ENCODE measurements around the gene CACNA1S. TPM values are rescaled to one million over a fixed set of nuclear protein-coding genes. Genes with fewer than 3 reads are reported as not detected.

The CACNA1S gene
- total and polyA plus RNA-seq, 2 donors = 0.05 to 0.09 TPM

GRCh38 chr1:201065686-201066085 lies 46.5 kb downstream of the CACNA1S start:
- Histone ChIP-seq H3K4me3 (ENCODE audit: low read length in 2 of 2) (no peak overlapping the region), H3K27ac (ENCODE audit: low read depth in 1 of 2, low read length in 1 of 2) (no peak overlapping the region), H3K27me3 (ENCODE audit: control insufficient read depth in 2 of 2, insufficient read depth in 1 of 2, low read length in 1 of 2) (peaks cover 2 to 3% of the 10 kb centered on the region in 2 donors), H3K9me3 (ENCODE audit: control insufficient read depth in 2 of 2, insufficient read depth in 1 of 2, low read length in 1 of 2) (no peaks in the 10 kb centered on the region), H3K4me1 (ENCODE audit: control insufficient read depth in 2 of 2, insufficient read depth in 2 of 2, low read length in 2 of 2) (no peaks in the 10 kb centered on the region), H3K36me3 (ENCODE audit: control insufficient read depth in 2 of 2, insufficient read depth in 2 of 2, low read length in 1 of 2) (no peaks in the 10 kb centered on the region)
- WGBS = 81% methylated on average over 10 of the region's 10 CpGs
- DNase-seq (ENCODE audit: low read depth in 6 of 9, low spot score in 9 of 9) = no peak

- Histone ChIP-seq H3K4me1 (ENCODE audit: control insufficient read depth in 2 of 2, insufficient read depth in 2 of 2, low read length in 2 of 2) (no peaks in the 10 kb centered on the region), H3K36me3 (ENCODE audit: control insufficient read depth in 2 of 2, insufficient read depth in 2 of 2, low read length in 1 of 2) (no peaks in the 10 kb centered on the region), H3K27me3 (ENCODE audit: control insufficient read depth in 2 of 2, insufficient read depth in 1 of 2, low read length in 1 of 2) (peaks cover 2 to 3% of the 10 kb centered on the region in 2 donors), H3K9me3 (ENCODE audit: control insufficient read depth in 2 of 2, insufficient read depth in 1 of 2, low read length in 1 of 2) (no peaks in the 10 kb centered on the region), H3K4me3 (ENCODE audit: low read length in 2 of 2) (no peak overlapping the region), H3K27ac (ENCODE audit: low read depth in 1 of 2, low read length in 1 of 2) (no peak overlapping the region)
- 86% methylated on average over 8 of the region's 8 CpGs for WGBS
- DNase-seq (ENCODE audit: low read depth in 6 of 9, low spot score in 9 of 9) = no peak
Measured at GRCh38 chr1:201064806-201065205, 47.4 kb downstream of the CACNA1S start.

GRCh38 chr1:201063145-201063544 lies 49.1 kb downstream of the CACNA1S start:
- no peaks in the 10 kb centered on the region for H3K36me3 ChIP-seq (ENCODE audit: control insufficient read depth in 2 of 2, insufficient read depth in 2 of 2, low read length in 1 of 2)
- H3K9me3 ChIP-seq (ENCODE audit: control insufficient read depth in 2 of 2, insufficient read depth in 1 of 2, low read length in 1 of 2) = no peaks in the 10 kb centered on the region
- no peak overlapping the region for H3K4me3 ChIP-seq (ENCODE audit: low read length in 2 of 2)
- DNase-seq (ENCODE audit: low read depth in 6 of 9, low spot score in 9 of 9) = no peak
- peaks cover 2 to 5% of the 10 kb centered on the region in 2 donors for H3K27me3 ChIP-seq (ENCODE audit: control insufficient read depth in 2 of 2, insufficient read depth in 1 of 2, low read length in 1 of 2)
- H3K4me1 ChIP-seq (ENCODE audit: control insufficient read depth in 2 of 2, insufficient read depth in 2 of 2, low read length in 2 of 2) = no peaks in the 10 kb centered on the region
- no peak overlapping the region for H3K27ac ChIP-seq (ENCODE audit: low read depth in 1 of 2, low read length in 1 of 2)
- WGBS = 97% methylated on average over 7 of the region's 7 CpGs

- H3K9me3 ChIP-seq (ENCODE audit: control insufficient read depth in 2 of 2, insufficient read depth in 1 of 2, low read length in 1 of 2) = no peaks in the 10 kb centered on the region
- no peaks in the 10 kb centered on the region for H3K36me3 ChIP-seq (ENCODE audit: control insufficient read depth in 2 of 2, insufficient read depth in 2 of 2, low read length in 1 of 2)
- WGBS = 82% methylated on average over 8 of the region's 8 CpGs
- H3K4me3 ChIP-seq (ENCODE audit: low read length in 2 of 2) = no peak overlapping the region
- peaks cover 2 to 5% of the 10 kb centered on the region in 2 donors for H3K27me3 ChIP-seq (ENCODE audit: control insufficient read depth in 2 of 2, insufficient read depth in 1 of 2, low read length in 1 of 2)
- no peaks in the 10 kb centered on the region for H3K4me1 ChIP-seq (ENCODE audit: control insufficient read depth in 2 of 2, insufficient read depth in 2 of 2, low read length in 2 of 2)
- DNase-seq (ENCODE audit: low read depth in 6 of 9, low spot score in 9 of 9) = no peak
- no peak overlapping the region for H3K27ac ChIP-seq (ENCODE audit: low read depth in 1 of 2, low read length in 1 of 2)
Measured at GRCh38 chr1:201062511-201063091, 49.6 kb downstream of the CACNA1S start.

GRCh38 chr1:201061886-201062285 lies 50.3 kb downstream of the CACNA1S start:
- no peaks in the 10 kb centered on the region for H3K4me1 ChIP-seq (ENCODE audit: control insufficient read depth in 2 of 2, insufficient read depth in 2 of 2, low read length in 2 of 2)
- H3K27me3 ChIP-seq (ENCODE audit: control insufficient read depth in 2 of 2, insufficient read depth in 1 of 2, low read length in 1 of 2) = peaks cover 2 to 5% of the 10 kb centered on the region in 2 donors
- no peak overlapping the region for H3K4me3 ChIP-seq (ENCODE audit: low read length in 2 of 2)
- H3K27ac ChIP-seq (ENCODE audit: low read depth in 1 of 2, low read length in 1 of 2) = no peak overlapping the region
- WGBS = 97% methylated on average over 12 of the region's 12 CpGs
- DNase-seq (ENCODE audit: low read depth in 6 of 9, low spot score in 9 of 9) = no peak
- H3K36me3 ChIP-seq (ENCODE audit: control insufficient read depth in 2 of 2, insufficient read depth in 2 of 2, low read length in 1 of 2) = no peaks in the 10 kb centered on the region
- H3K9me3 ChIP-seq (ENCODE audit: control insufficient read depth in 2 of 2, insufficient read depth in 1 of 2, low read length in 1 of 2) = no peaks in the 10 kb centered on the region

- H3K27ac ChIP-seq (ENCODE audit: low read depth in 1 of 2, low read length in 1 of 2) = no peak overlapping the region
- 97% methylated on average over 4 of the region's 4 CpGs for WGBS
- no peaks in the 10 kb centered on the region for H3K9me3 ChIP-seq (ENCODE audit: control insufficient read depth in 2 of 2, insufficient read depth in 1 of 2, low read length in 1 of 2)
- no peak overlapping the region for H3K4me3 ChIP-seq (ENCODE audit: low read length in 2 of 2)
- no peaks in the 10 kb centered on the region for H3K4me1 ChIP-seq (ENCODE audit: control insufficient read depth in 2 of 2, insufficient read depth in 2 of 2, low read length in 2 of 2)
- no peaks in the 10 kb centered on the region for H3K36me3 ChIP-seq (ENCODE audit: control insufficient read depth in 2 of 2, insufficient read depth in 2 of 2, low read length in 1 of 2)
- peaks cover 2 to 10% of the 10 kb centered on the region in 2 donors for H3K27me3 ChIP-seq (ENCODE audit: control insufficient read depth in 2 of 2, insufficient read depth in 1 of 2, low read length in 1 of 2)
- no peak for DNase-seq (ENCODE audit: low read depth in 6 of 9, low spot score in 9 of 9)
Measured at GRCh38 chr1:201061049-201061448, 51.2 kb downstream of the CACNA1S start.

GRCh38 chr1:201060586-201060985 lies 51.6 kb downstream of the CACNA1S start:
- Histone ChIP-seq H3K4me3 (ENCODE audit: low read length in 2 of 2) (no peak overlapping the region), H3K27me3 (ENCODE audit: control insufficient read depth in 2 of 2, insufficient read depth in 1 of 2, low read length in 1 of 2) (peaks cover under 1 to 10% of the 10 kb centered on the region in 2 donors), H3K9me3 (ENCODE audit: control insufficient read depth in 2 of 2, insufficient read depth in 1 of 2, low read length in 1 of 2) (no peaks in the 10 kb centered on the region), H3K27ac (ENCODE audit: low read depth in 1 of 2, low read length in 1 of 2) (no peak overlapping the region), H3K36me3 (ENCODE audit: control insufficient read depth in 2 of 2, insufficient read depth in 2 of 2, low read length in 1 of 2) (no peaks in the 10 kb centered on the region), H3K4me1 (ENCODE audit: control insufficient read depth in 2 of 2, insufficient read depth in 2 of 2, low read length in 2 of 2) (no peaks in the 10 kb centered on the region)
- DNase-seq (ENCODE audit: low read depth in 6 of 9, low spot score in 9 of 9) = no peak
- 96% methylated on average over 4 of the region's 4 CpGs for WGBS

- H3K4me1 ChIP-seq (ENCODE audit: control insufficient read depth in 2 of 2, insufficient read depth in 2 of 2, low read length in 2 of 2) = peaks cover 0 to 1% of the 10 kb centered on the region in 2 donors
- no peaks in the 10 kb centered on the region for H3K9me3 ChIP-seq (ENCODE audit: control insufficient read depth in 2 of 2, insufficient read depth in 1 of 2, low read length in 1 of 2)
- no peak overlapping the region for H3K4me3 ChIP-seq (ENCODE audit: low read length in 2 of 2)
- DNase-seq (ENCODE audit: low read depth in 6 of 9, low spot score in 9 of 9) = no peak
- H3K27me3 ChIP-seq (ENCODE audit: control insufficient read depth in 2 of 2, insufficient read depth in 1 of 2, low read length in 1 of 2) = peaks cover 0 to 10% of the 10 kb centered on the region in 2 donors
- no peak overlapping the region for H3K27ac ChIP-seq (ENCODE audit: low read depth in 1 of 2, low read length in 1 of 2)
- H3K36me3 ChIP-seq (ENCODE audit: control insufficient read depth in 2 of 2, insufficient read depth in 2 of 2, low read length in 1 of 2) = no peaks in the 10 kb centered on the region
- WGBS = 95% methylated on average over 5 of the region's 5 CpGs
Measured at GRCh38 chr1:201059871-201060555, 52.2 kb downstream of the CACNA1S start.

GRCh38 chr1:201059401-201059800 lies 52.8 kb downstream of the CACNA1S start:
- WGBS = 94% methylated on average over 3 of the region's 3 CpGs
- H3K27ac ChIP-seq (ENCODE audit: low read depth in 1 of 2, low read length in 1 of 2) = no peak overlapping the region
- H3K4me1 ChIP-seq (ENCODE audit: control insufficient read depth in 2 of 2, insufficient read depth in 2 of 2, low read length in 2 of 2) = peaks cover 0 to 2% of the 10 kb centered on the region in 2 donors
- no peaks in the 10 kb centered on the region for H3K36me3 ChIP-seq (ENCODE audit: control insufficient read depth in 2 of 2, insufficient read depth in 2 of 2, low read length in 1 of 2)
- no peaks in the 10 kb centered on the region for H3K9me3 ChIP-seq (ENCODE audit: control insufficient read depth in 2 of 2, insufficient read depth in 1 of 2, low read length in 1 of 2)
- DNase-seq (ENCODE audit: low read depth in 6 of 9, low spot score in 9 of 9) = no peak
- peaks cover 0 to 7% of the 10 kb centered on the region in 2 donors for H3K27me3 ChIP-seq (ENCODE audit: control insufficient read depth in 2 of 2, insufficient read depth in 1 of 2, low read length in 1 of 2)
- no peak overlapping the region for H3K4me3 ChIP-seq (ENCODE audit: low read length in 2 of 2)
